Caco-2 (cell line): Measurements from ENCODE around the gene FBXW7. TPM values are rescaled to one million over a fixed set of nuclear protein-coding genes. Genes with fewer than 3 reads are reported as not detected.

ENCODE experiments used
- BruUV-seq: library from RNA; stranded (reverse); fragments of 400-500 nt; replicated peaks from 2 replicates; lab custom pipeline; 2021; lab: Mats Ljungman, UMichigan
- CTCF ChIA-PET: fragments of 300-600 bp; sonication (Branson Sonifier 250); formaldehyde crosslinking; loops from one replicate; lab custom pipeline; 2022; ENCODE audit warnings: antibody characterized with exemption; lab: Charles Lee
- POLR2A ChIA-PET: fragments of 300-600 bp; sonication (Branson Sonifier 250); formaldehyde crosslinking; loops from one replicate; lab custom pipeline; 2022; ENCODE audit warnings: antibody characterized with exemption; lab: Charles Lee
- DNase-seq, 2 experiments: peaks; one replicate each; pipeline versions ENCODE4 v3.0.0 to v3.0.0-alpha.2; 2020 to 2022
- H3K27me3 ChIP-seq: replicated peaks from 2 replicates; pipeline ENCODE4 v1.6.0; 2011; ENCODE audit warnings: low read length; ENCODE audit not compliant: control insufficient read depth, insufficient read depth
- H3K36me3 ChIP-seq: 2 replicates; pipeline ENCODE4 v1.5.1; 2011; ENCODE audit warnings: low read length; ENCODE audit not compliant: control insufficient read depth, insufficient read depth
- H3K4me1 ChIP-seq: fragments of 250-450 bp; sonication (Bioruptor Pico); 2 replicates; pipeline ENCODE4 v1.5.1; 2020; ENCODE audit warnings: mild to moderate bottlenecking
- H3K4me3 ChIP-seq: 2 replicates; pipeline ENCODE4 v1.5.1; 2011; ENCODE audit warnings: low read depth, mild to moderate bottlenecking, control low read depth, low read length
- H3K9me3 ChIP-seq: fragments of 250-450 bp; sonication (Bioruptor Pico); 2 replicates; pipeline ENCODE4 v1.5.1; 2020; ENCODE audit warnings: mild to moderate bottlenecking, moderate library complexity
- H3K27ac Mint-ChIP-seq: one replicate; pipeline ENCODE4 v1.8.0; 2022; ENCODE audit warnings: mixed read lengths; ENCODE audit not compliant: unreplicated experiment
- H3K27me3 Mint-ChIP-seq: one replicate; pipeline ENCODE4 v1.8.0; 2022; ENCODE audit warnings: mixed read lengths; ENCODE audit not compliant: insufficient read depth, unreplicated experiment
- H3K36me3 Mint-ChIP-seq: one replicate; pipeline ENCODE4 v1.8.0; 2022; ENCODE audit warnings: mild to moderate bottlenecking, mixed read lengths; ENCODE audit not compliant: insufficient read depth, unreplicated experiment
- H3K4me1 Mint-ChIP-seq: one replicate; pipeline ENCODE4 v1.8.0; 2022; ENCODE audit warnings: low read depth, mixed read lengths; ENCODE audit not compliant: unreplicated experiment
- H3K4me3 Mint-ChIP-seq: one replicate; pipeline ENCODE4 v1.8.0; 2022; ENCODE audit warnings: mild to moderate bottlenecking, moderate library complexity, mixed read lengths; ENCODE audit not compliant: unreplicated experiment
- H3K9me3 Mint-ChIP-seq: one replicate; pipeline ENCODE4 v1.8.0; 2022; ENCODE audit warnings: mixed read lengths; ENCODE audit not compliant: unreplicated experiment
- CTCF ChIP-seq, 2 experiments: fragments of 200-600 bp in 1 of 2; IDR thresholded peaks; 1 replicate in 1 of 2; 2 replicates in 1 of 2; pipeline versions ENCODE4 v1.5.1 to v1.8.0; 2011 to 2022; ENCODE audit warnings: antibody characterized with exemption in 1 of 2, control low read depth in 1 of 2, inconsistent platforms in 1 of 2, low read depth in 1 of 2, low read length in 1 of 2, mild to moderate bottlenecking in 1 of 2, moderate library complexity in 1 of 2; ENCODE audit not compliant: insufficient read depth in 1 of 2, severe bottlenecking in 1 of 2, unreplicated experiment in 1 of 2
- intact Hi-C: fragments of 100-400 bp; cut with micrococcal nuclease; formaldehyde crosslinking; loops from one replicate; pipeline ENCODE4 v1.10.0; 2022; ENCODE audit not compliant: unreplicated experiment
- total RNA-seq: library from RNA; stranded (reverse); gene quantifications from 2 replicates; pipeline ENCODE4 v1.2.3, GENCODE V29; 2022

FBXW7 gene
- total RNA-seq, 1 experiment from 2014 or later: 34.1 TPM

DNA sequence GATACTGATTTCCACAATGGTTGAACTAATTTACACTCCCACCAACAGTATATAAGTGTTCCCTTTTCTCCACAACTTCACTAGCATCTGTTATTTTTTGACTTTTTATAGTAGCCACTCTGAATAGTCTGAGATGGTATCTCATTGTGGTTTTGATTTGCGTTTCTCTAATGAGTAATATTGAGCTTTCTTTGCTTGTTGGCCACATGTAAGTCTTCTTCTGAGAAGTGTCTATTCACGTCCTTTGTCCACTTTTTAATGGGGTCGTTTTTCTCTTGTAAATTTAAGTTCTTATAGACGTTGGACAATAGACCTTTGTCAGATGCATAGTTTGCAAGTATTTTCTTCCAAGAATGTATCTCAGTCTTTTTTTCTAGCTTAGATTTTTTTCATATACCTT is 10.0 kb downstream of the FBXW7 start:
- Histone ChIP-seq H3K4me3 (no peak overlapping the region), H3K36me3 (no peaks in the 10 kb centered on the region), H3K27me3 (no peaks in the 10 kb centered on the region), H3K4me1 (peaks cover 12% of the 10 kb centered on the region; the same call in 1 of the 2 replicates), H3K9me3 (no peaks in the 10 kb centered on the region)
- no peak for TF ChIP-seq CTCF (IDR thresholded peaks at IDR 0.05; ENCODE audit: insufficient read depth in 1 of 2, low read depth in 1 of 2, low read length in 1 of 2, severe bottlenecking in 1 of 2, unreplicated experiment in 1 of 2)
- H3K4me1 Mint-ChIP-seq: peaks cover 23% of the 10 kb centered on the region
- POLR2A ChIA-PET: no interaction called here
- CTCF ChIA-PET: no interaction called here
- no TSS peak for BruUV-seq
- no peaks in the 10 kb centered on the region for H3K9me3 Mint-ChIP-seq
- H3K4me3 Mint-ChIP-seq: no peak overlapping the region
- H3K36me3 Mint-ChIP-seq: no peaks in the 10 kb centered on the region
- DNase-seq: no peak
- intact Hi-C loops: no loop called here
- no peaks in the 10 kb centered on the region for H3K27me3 Mint-ChIP-seq
- no peak overlapping the region for H3K27ac Mint-ChIP-seq

DNA sequence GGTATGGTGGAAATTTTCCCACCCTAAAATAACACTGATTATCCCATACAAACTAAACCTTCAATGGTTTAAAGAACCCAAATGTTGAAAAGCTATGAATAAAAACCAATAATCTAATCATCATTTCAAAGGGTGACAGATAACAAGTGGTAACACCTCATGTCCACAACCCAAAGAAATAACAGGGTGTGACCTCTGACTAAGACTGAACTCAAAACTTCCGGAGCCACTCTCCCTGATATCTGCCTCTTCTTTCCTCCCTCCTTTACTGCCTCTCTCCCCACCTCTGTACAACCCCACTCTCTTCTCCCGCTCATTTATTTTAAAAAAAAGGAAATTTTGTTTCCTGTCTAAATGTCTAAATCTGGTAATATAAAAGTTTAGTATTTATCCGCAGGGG is 11.5 kb downstream of the FBXW7 start:
- Histone ChIP-seq H3K36me3 (no peaks in the 10 kb centered on the region), H3K9me3 (no peaks in the 10 kb centered on the region), H3K4me3 (no peak overlapping the region), H3K27me3 (no peaks in the 10 kb centered on the region), H3K4me1 (peaks cover 12% of the 10 kb centered on the region; the same call in 1 of the 2 replicates)
- DNase-seq: no peak
- ChIA-PET CTCF (no interaction called here), POLR2A (no interaction called here)
- peaks cover 28% of the 10 kb centered on the region for H3K4me1 Mint-ChIP-seq
- no peaks in the 10 kb centered on the region for H3K36me3 Mint-ChIP-seq
- BruUV-seq: no TSS peak
- peak overlapping the region; percentile 48 for H3K27ac Mint-ChIP-seq
- H3K27me3 Mint-ChIP-seq: no peaks in the 10 kb centered on the region
- intact Hi-C loops: no loop called here
- no peak for TF ChIP-seq CTCF (IDR thresholded peaks at IDR 0.05; ENCODE audit: insufficient read depth in 1 of 2, low read depth in 1 of 2, low read length in 1 of 2, severe bottlenecking in 1 of 2, unreplicated experiment in 1 of 2)
- H3K9me3 Mint-ChIP-seq: no peaks in the 10 kb centered on the region
- H3K4me3 Mint-ChIP-seq: no peak overlapping the region

GRCh38 chr4:152523731-152524130 is 12.2 kb downstream of the FBXW7 start:
- no peak for DNase-seq
- Mint-ChIP-seq H3K27ac (no peak overlapping the region), H3K4me3 (no peak overlapping the region), H3K36me3 (no peaks in the 10 kb centered on the region), H3K9me3 (no peaks in the 10 kb centered on the region), H3K4me1 (peaks cover 28% of the 10 kb centered on the region), H3K27me3 (no peaks in the 10 kb centered on the region)
- H3K36me3 ChIP-seq: no peaks in the 10 kb centered on the region
- intact Hi-C loops: no loop called here
- no TSS peak for BruUV-seq
- no peaks in the 10 kb centered on the region for H3K27me3 ChIP-seq
- H3K9me3 ChIP-seq: no peaks in the 10 kb centered on the region
- no peak overlapping the region for H3K4me3 ChIP-seq
- TF ChIP-seq CTCF (IDR thresholded peaks at IDR 0.05; ENCODE audit: insufficient read depth in 1 of 2, low read depth in 1 of 2, low read length in 1 of 2, severe bottlenecking in 1 of 2, unreplicated experiment in 1 of 2): no peak
- POLR2A ChIA-PET: no interaction called here
- H3K4me1 ChIP-seq: peaks cover 12% of the 10 kb centered on the region; the same call in 1 of the 2 replicates
- CTCF ChIA-PET: no interaction called here
